Measurements from ENCODE around the gene FRMPD4. TPM values are rescaled to one million over a fixed set of nuclear protein-coding genes. Genes with fewer than 3 reads are reported as not detected.
A peak's percentile ranks its signal among the peaks of the same experiment; 100 is the strongest.

FRMPD4 gene
- total and polyA plus RNA-seq, 2 of the 13 experiments (the other 11 are each of a cell fraction or from before 2014, with no cell fraction given): not detected

- no peak for TF ChIP-seq ZNF816 (CRISPR knock-in tag; IDR thresholded peaks at IDR 0.05; ENCODE audit: borderline replicate concordance)
- TF ChIP-seq CENPX (CRISPR knock-in tag; IDR thresholded peaks at IDR 0.05): no peak
- no peak for TF ChIP-seq ZNF224 (CRISPR knock-in tag; IDR thresholded peaks at IDR 0.05)
- TF ChIP-seq E2F5 (CRISPR knock-in tag; conservative IDR thresholded peaks at IDR 0.05): no peak
- TF ChIP-seq ELF1 (CRISPR knock-in tag; IDR thresholded peaks at IDR 0.05): no peak
- TF ChIP-seq ZNF350 (CRISPR knock-in tag; IDR thresholded peaks at IDR 0.05; ENCODE audit: borderline replicate concordance, low read depth): no peak
- no peak for TF ChIP-seq ZNF124 (CRISPR knock-in tag; IDR thresholded peaks at IDR 0.05)
- TF ChIP-seq ZNF17 (CRISPR knock-in tag; IDR thresholded peaks at IDR 0.05): no peak
- no peak for TF ChIP-seq ZNF20 (CRISPR knock-in tag; IDR thresholded peaks at IDR 0.05)
- no peak for TF ChIP-seq ATF7 (IDR thresholded peaks at IDR 0.05)
- TF ChIP-seq ATF7 (CRISPR knock-in tag; IDR thresholded peaks at IDR 0.05): no peak
- no peak for TF ChIP-seq ZSCAN20 (CRISPR knock-in tag; IDR thresholded peaks at IDR 0.05; ENCODE audit: borderline replicate concordance)
These were observed 102.8 kb downstream of the FRMPD4 start (continued) for GRCh38 chrX:12241026-12241425.

- BruUV-seq (replicated peaks): no TSS peak
- WGBS (ENCODE audit: low lambda C conversion rate): 1% methylated on average over 5 of the region's 5 CpGs
- H3K9me3 ChIP-seq (ENCODE audit: low read length): no peaks in the 10 kb centered on the region
- H4K20me1 ChIP-seq (ENCODE audit: insufficient read depth, low read length): no peaks in the 10 kb centered on the region
- H3K36me3 ChIP-seq (replicated peaks in 1 of 2; ENCODE audit: control insufficient read depth in 1 of 2, insufficient read depth in 2 of 2, low read length in 2 of 2): no peaks in the 10 kb centered on the region
- in situ Hi-C loops (cut with HindIII; ENCODE audit: extremely low pct_ligation_motif_present, low pct_unique_long_range_greater_than_20kb) (no loop called here), intact Hi-C loops (cut with micrococcal nuclease; ENCODE audit: unreplicated experiment) (no loop called here)
- no peaks in the 10 kb centered on the region for H3K27me3 ChIP-seq (ENCODE audit: control insufficient read depth in 1 of 2, insufficient read depth in 2 of 2, low read length in 2 of 2)
- H3K79me2 ChIP-seq (ENCODE audit: insufficient read depth, low read length): no peaks in the 10 kb centered on the region
- H3K9ac ChIP-seq (ENCODE audit: insufficient read depth, low read depth, low read length): no peak overlapping the region
- POLR2A ChIA-PET: no interaction called here
- CTCF ChIA-PET (ENCODE audit: low intra/inter-chr PET ratio, low total read pairs): no interaction called here
- no peak for ATAC-seq
- TF ChIP-seq EEA1 (CRISPR knock-in tag; IDR thresholded peaks at IDR 0.05; ENCODE audit: borderline replicate concordance): no peak
- TF ChIP-seq IRX3 (CRISPR knock-in tag; IDR thresholded peaks at IDR 0.05; ENCODE audit: borderline replicate concordance, low read depth): no peak
- peak; percentile 27; the same call in 1 of the 2 replicates for TF ChIP-seq NFE2L2 (IDR thresholded peaks at IDR 0.05; ENCODE audit: low read length)
- no peak for TF ChIP-seq SIX1 (CRISPR knock-in tag; IDR thresholded peaks at IDR 0.05; ENCODE audit: borderline replicate concordance)
- DNase-seq (ENCODE audit: low spot score): no peak
- no peak for FAIRE-seq
- H3K4me2 ChIP-seq (ENCODE audit: low read depth, low read length): no peak overlapping the region
- no peaks in the 10 kb centered on the region for H3K4me1 ChIP-seq (ENCODE audit: insufficient read depth, low read length)
- H3K4me3 ChIP-seq (replicated peaks in 1 of 3; ENCODE audit: insufficient read depth in 1 of 3, low read depth in 2 of 3, low read length in 3 of 3): no peak overlapping the region
- no peak overlapping the region for H2AFZ ChIP-seq (ENCODE audit: low read length)
- H3K27ac ChIP-seq (ENCODE audit: extremely low read length, insufficient read depth, low read length): no peak overlapping the region
These were observed 107.7 kb downstream of the FRMPD4 start for GRCh38 chrX:12245650-12246645.

Data from HepG2 (cell line).